GM19397 (cell line): Measurements from ENCODE around the gene PLCB4.
"Not testable (repeated sequence)": the region's sequence is repeated elsewhere in the genome, so short reads cannot be mapped to it uniquely, and the experiment has no call there.

Experiments
- ATAC-seq: cut with Tn5 transposase; IDR thresholded peaks from one replicate; pipeline ENCODE4 v1.9.1; 2021; ENCODE audit warnings: mild to moderate bottlenecking, moderate library complexity; ENCODE audit not compliant: unreplicated experiment

Gene PLCB4

DNA sequence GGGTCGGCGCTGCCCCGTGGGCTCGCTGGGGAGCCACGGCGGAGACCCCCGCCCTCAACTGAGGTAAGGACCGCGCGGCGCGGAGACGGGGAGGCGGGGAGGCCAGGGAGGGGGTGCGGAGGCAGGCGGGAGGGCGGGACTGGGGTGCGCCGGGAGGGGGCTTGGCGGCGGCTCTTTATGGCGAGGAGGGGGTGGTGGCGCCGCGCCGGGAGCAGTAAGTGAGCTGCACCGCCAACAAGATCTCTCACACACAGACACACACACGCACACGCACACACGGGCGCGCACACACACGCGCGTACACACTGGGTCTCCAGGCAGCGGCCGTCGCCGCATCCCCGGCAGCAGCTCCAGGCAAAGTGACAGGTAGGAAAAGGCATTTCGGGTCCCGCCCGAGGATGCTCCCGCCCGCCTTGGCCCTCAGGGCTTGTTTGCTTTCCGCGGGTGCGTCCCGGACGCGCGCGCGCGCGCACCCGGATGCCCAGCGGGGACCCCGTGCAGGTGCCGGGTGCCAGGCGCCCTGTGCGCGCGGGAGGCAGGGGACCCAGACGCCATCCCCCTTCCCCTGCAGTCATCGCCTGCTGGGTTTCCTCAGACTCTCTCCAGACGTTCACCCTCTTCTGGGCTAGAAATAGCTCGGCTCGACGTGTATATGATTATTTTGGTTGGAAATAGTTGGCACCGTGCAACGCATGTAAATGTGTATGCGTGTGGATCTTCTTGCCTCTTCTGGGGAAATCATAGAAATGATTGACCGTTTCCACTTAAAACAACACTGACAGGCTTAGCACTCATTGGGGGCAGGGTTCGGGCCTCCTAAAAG, at the start of gene PLCB4:
PLCB4 (plus strand) TSS at position 247 of the 823 bp plus-strand sequence. CDS start 238,728 bp downstream, outside the sequence.
- ATAC-seq, result no peak

DNA sequence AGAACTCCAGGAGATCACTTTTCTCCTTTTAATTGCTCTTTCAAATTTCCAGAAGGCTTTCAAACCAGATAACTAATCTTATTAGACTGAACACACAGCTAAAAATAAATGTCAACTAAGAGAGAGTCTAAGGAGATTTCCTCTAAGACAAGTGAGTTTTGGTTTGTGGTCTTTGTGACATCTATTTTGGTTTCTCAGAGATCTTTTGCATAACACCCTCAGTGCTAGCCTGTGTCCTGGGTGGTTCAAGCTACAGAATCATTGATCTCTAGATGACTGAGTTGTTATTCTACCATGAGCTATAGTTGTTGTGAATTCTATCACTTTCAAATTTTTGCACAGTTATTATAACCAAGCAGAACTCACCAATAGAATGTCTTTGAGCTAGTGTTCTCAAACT, 49.1 kb upstream of the PLCB4 start:
- no peak for ATAC-seq

DNA sequence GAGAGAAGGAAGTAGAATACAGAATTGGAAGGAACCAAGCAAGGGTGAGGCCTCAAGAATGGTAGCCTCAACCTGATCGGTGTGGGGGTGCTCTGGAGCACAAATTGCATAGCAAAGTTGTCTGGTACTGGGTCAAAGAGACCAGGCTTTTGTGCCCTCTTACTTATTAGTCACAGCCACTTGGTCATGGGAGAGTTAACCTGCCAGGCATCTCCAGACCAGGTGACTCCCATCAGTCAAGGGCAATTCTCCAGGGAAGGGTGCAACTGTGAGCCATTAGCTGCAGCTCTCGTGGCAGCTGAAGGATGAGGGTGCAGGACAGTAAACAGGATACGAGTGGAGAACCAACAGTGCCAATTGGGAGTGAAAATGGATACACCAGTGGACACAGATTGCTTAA, 47.7 kb upstream of the PLCB4 start:
- no peak for ATAC-seq

DNA sequence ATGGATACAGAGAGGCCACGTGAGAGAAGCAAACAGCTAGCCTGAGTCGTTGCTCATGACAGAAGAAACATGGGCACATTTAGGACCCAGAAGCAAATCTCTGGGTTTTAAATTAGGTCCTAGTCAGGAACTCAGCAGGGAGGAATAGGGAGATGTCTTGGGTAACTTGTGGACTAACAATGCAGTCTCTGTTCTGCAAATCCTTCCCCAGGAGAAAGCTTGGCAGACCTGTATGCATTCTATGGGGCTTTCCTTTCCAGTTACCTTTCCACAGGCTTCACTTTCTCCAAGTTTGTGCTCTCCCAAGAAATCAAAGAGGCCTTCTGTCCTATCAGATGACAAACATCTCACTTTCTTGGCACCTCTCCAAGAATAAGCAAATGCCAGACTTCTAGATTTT, 47.2 kb upstream of the PLCB4 start:
- ATAC-seq, result no peak

DNA sequence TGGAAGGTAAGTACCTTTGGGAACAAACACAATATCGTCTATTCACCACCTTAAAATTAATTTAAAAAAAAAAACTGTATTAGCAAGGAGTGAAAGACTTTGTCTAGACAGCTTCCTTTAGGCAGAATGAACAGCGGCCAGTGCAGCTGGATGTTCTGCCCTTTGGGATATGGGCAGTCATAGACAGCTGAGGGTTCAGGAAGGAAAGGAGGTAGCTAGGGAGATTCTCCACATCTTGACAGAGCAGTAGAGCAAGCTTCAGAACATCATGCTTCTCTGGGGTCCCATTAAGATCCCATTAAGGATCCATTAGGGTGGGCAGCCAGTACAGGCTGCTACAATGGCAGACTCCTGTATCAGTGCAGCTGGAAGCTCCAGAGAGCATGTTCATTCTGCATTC, 46.5 kb upstream of the PLCB4 start:
- ATAC-seq, result no peak

DNA sequence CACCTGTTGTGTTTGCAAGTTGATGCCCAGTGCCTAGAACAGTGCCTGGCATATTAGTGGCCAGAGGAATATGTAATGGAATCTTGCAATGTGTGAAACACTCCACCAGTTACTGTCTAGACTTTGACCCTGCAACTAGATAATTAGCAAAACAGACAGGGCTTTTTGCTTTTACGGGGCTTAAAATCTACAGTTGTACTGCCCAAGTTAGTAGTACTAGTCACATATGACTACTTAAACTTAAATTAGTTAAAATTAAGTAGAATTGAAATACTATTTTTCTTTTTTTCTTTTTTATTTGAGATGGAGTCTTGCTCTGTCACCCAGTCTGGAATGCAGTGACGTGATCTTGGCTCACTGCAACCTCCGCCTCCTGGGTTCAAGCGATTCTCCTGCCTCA, 44.3 kb upstream of the PLCB4 start:
- ATAC-seq, result no peak

DNA sequence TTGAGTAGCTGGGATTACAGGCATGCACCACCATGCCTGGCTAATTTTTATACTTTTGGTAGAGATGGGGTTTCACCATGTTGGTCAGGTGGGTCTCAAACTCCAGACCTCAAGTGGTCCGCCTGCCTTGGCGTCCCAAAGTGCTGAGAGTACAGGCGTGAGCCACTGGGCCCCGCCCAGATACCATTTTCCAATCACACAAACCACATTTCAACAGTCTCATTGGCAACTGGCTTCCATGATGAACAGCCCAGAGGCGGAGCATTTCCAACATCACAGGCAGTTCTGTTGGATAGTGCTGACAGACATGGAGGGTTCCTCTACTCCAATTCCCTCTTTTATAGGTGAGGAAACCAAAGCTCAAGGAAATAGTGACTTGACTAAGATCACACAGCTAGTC, 43.9 kb upstream of the PLCB4 start:
- ATAC-seq, result no peak

DNA sequence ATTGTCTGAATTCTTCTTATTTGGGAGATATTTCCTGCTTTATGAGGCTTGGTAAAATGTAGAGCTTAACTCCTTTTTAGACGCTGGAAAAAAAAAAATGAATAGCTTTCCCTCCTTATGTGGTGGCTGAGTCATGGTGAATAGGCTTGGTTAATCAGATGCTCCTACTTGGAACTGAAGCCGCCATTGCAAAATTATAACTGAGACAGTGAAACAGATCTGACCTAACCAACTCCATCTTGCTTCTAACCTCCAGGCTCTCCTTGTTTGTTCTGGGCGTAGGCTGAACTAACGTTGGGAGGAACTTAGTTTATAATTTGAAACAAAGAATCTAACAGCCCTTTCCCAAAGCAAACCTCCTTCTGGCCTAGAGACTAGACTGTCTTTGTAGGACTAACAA, 43.2 kb upstream of the PLCB4 start:
- no peak for ATAC-seq

DNA sequence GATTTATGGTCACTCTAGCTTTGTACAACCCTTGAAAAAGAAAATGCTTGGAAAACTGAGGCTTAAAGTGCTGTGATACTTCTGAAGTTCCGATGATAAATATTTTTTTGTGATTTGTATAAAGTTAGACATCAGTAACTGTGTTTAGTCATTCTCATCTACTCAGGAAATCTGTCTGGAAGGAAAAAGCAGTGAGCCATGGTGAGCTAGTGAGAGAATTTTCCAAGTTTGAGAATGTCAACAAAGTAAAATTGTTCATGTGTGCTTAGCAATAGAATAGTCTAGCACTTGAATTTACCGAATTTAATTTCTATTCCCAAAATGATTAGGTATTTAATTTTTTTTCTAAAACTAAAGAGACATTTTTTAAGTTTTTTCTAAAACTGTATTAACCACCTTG, 41.3 kb upstream of the PLCB4 start:
- ATAC-seq, result no peak

DNA sequence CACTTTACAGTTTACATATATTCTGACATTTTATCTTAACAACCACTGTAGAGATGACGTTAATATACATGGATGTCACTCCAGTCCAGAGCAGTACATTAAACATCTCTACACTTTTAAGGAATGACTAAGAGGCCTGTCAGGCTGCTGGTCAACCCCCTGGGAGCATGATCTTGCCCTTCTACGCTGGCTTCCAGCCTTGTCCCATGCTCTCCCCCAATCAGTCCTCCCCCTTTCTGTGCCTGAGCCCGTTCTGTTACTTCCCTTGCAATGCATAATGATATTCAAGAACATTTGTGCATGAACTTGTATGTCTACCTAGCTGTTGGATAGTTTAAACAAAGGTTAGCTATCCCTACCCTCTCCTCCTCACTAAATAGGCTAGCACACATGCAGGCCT, 40.5 kb upstream of the PLCB4 start:
- ATAC-seq, result no peak

DNA sequence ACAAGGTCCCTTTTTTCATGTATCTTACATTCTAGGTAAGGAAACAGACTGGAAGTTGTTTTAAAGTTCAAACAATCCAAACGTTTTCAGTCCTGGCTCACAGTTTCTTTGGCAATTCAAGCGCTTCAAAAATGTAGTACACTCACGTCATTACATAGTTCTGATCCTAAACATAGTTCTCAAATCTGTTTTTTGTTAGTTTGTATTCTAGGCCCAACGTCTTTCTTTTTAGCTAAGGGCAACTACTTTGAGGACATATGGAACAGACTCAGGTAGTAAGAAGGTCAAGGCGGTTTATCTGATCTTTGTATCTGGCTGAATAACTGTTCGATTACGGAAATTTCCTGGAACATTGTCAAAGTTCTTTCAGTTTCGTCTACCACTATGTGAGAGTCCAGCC, 36.9 kb upstream of the PLCB4 start:
- no peak for ATAC-seq

DNA sequence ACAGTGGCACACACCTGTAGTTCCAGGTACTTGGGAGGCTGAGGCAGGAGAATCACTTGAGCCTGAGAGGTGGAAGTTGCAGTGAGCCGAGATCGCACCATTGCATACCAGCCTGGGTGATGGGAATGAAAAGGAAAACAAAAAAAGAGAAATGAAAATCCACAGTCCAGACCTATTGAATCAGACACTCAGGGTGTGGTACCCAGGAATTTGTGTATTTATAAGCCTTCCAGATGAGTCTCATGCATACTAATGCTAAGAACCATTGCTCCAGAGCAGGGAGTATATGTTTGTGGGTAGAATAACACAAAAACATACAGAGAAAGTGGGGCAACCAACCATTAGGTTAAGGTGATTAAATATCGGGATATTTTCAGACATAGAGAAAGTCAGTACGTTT, 36.1 kb upstream of the PLCB4 start:
- ATAC-seq, result no peak

DNA sequence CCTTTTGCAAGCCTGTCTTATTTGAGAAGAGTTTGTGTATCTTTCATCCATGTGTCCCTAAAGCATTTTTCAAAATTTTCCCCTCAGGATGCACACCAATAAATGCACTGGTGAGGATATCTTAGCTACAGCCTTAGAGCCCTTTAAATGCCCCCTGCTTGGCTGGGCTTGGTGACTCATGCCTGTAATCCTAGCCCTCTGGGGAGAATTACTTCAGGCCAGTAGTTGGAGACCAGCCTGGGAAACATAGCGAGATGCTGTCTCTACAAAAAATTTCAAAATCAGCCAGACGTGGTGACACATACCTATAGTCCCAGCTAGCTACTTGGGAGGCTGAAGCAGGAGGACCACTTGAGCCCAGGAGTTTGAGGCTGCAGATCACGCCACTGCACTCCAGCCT, 33.8 kb upstream of the PLCB4 start:
- no peak for ATAC-seq

DNA sequence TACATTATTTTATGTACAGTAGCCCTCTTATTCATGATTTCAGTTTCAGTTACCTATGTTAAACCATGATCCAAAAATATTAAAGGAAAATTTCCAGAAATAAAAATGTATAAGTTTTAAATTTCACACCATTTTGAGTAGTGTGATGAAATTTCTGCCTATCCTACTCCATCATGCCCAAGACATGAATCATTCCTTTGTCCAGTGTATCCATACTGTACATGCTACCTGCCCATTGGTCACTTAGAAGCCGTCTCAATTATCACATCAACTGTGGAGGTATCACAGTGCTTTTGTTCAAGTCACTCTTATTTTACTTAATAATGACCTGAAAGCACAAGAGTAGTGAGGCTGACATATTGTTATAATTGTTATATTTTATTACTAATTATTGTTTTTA, 32.3 kb upstream of the PLCB4 start:
- no peak for ATAC-seq

DNA sequence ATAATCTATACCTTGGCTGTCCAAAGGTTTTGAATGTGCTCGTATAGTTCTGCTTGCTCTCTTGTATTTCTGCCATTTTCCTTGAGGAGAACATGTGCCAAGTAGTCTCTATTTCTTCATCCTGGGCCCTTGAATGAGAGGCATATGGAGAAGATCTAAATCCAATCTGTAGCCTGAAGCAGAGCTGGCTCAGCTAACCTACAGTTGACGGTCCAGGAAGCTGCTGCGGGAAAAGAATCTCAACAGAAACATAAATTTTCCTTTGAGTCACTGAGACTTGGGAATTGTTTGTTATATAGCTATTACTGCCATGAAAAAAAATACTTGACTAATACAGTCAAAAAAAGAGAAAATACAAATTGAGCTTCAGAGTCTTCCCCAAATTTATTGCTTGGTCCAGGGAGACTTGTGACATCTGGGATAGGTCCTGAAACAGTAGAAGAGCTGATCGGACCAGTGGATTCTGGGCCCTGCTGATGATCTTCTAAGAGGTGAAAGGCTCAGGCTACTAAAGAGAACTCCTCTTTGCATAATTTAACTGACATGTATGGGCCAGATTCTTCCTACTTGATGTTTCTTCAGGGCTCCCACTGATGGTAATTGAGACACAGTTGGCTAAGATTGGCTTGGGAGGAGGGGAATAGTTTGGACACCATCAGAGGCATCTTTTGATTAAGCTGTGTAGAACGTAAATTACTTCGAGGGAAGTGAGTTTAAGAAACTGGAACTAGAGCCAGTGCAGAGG, 29.9 kb upstream of the PLCB4 start:
- ATAC-seq, result no peak

DNA sequence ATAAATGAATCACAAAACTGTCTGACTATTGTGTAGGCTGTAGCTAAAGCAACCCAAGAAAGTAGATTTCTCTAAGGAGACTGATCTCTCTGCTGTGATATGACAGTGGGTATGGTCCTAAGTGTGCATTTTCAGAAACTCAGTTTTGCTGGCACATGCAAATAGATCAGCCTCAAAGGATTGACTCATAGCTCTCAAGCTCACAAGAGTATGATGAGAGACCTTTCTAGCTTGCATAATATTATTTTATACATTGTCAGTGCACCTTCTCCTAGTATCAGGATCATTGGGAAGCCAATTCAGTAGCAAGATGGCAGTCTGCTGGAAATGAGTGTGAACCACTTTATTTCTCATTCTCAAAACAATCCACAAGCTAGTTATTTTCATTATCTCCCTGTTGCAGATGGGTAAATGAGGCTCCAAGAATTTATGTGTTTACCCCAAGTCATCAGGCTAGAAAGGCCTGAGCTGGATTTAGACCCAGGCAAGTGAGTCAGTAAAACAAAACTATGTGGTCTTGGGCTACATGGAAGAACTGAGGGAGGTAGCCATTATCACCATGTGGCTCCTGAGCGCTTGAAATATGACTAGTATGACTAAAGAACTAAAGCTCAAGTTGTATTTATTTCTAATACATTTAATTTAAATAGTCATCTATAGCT, 27.9 kb upstream of the PLCB4 start:
- ATAC-seq, result no peak

DNA sequence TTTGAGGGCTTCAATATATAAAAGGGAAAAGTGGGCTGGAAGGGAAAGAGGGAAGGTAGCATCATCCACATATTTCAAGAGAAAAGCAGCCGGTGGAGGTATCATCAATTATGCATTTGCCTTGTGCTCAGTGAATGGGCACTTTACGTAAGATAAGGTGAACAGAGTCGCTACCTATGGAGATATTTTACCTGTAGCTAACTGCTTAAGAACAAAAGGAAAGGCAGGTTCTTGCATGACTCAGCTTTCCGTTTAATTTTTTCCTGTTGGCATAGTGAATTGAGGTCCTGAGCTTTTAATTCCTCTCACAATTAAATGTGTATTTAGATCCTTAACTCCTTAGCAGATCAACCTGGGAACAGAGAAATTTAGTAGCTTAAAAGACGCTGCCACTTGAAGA, 25.5 kb upstream of the PLCB4 start:
- no peak for ATAC-seq

DNA sequence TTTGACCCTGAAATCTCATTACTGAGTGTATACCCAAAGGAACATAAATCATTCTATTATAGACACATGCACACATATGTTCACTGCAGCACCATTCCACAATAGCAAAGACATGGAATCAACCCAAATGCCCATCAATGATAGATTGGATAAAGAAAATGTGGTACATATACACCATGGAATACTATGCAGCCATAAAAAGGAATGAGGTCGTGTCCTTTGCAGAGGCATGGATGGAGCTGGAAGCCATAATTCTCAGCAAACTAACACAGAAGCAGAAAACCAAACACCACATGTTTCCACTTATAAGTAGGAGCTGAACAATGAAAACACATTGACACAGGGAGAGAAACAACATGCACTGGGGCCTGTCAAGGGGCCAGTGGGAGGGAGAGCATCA, 21.0 kb upstream of the PLCB4 start:
- ATAC-seq, result not testable (repeated sequence)

DNA sequence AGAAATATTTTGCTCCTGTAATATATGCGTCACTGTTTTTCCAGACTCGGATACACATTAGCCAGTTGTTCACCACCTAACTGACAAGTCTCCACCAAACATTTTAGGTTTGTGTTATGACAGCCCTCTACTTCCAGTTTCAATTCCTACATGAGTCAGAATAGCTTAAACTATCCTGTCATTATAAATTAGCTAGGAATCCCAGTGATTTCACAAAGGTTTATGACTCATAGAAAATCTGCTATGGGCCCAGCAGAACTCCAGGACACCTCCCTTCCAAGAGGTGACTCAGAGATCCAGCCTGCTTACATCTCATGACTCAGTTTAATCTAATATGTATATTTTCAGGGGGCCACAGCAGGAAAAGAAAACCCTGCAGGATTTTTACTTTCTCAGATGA, 17.4 kb upstream of the PLCB4 start:
- ATAC-seq, result no peak

DNA sequence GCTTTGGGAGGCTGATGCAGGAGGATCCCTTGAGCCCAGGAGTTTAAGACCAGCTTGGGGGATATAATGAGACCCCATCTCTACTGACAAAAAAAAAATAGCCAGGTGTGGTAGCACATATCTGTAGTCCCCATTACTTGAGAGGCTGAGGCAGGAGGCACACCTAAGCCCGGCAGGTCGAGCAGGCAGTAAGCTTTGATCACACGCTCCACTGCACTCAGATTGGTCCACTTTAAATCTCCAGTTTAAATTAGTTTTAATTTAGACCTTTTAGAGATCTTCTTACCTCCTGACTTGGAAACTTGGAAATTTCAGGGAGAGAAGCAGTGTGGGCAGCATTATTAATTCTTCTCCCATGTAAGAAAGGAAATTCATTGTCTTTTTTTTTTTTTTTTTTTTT, 16.8 kb upstream of the PLCB4 start:
- ATAC-seq, result no peak

DNA sequence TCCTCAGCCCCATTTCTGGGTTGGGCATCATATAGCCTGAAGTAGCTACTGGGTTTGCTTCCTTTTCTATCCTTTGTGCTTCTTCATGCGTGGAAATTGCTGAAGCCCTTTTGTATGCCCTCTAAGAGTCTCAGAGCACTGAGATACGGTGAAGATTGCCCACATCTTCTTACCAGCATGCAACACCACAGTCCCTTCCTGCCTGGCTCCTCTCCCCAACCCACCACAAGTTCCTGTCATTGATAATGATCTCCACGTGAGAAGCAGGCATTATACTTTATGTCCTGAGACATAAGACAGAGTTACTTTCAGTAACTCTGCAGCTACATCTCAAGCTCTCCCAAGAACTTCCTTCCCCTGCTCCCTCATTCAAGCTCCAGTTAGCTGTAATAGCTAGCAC, 15.8 kb upstream of the PLCB4 start:
- no peak for ATAC-seq

DNA sequence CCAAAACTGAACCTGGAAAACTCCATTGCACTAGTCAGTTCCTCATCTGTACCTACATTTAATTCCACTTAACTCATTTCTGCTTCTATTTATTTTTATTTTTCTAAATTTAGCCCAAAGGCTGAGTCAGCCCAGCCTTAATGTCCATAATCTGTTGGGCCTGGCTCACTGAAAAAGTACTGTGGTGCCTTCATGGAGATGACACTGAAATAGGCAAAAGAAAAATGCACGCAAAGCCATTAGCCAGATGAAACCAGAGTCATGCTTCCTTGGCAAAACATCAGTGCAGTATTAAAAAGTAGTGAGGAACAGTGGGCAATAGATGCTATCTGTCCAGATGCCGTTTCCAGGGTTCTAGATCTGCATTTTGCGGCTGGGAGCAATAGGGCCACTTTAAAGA, 14.7 kb upstream of the PLCB4 start:
- no peak for ATAC-seq
